ENCODE data around the gene BRD7.

- TF ChIP-seq CTCF (IDR thresholded peaks at IDR 0.05; ENCODE audit: low read length): no peak
- TF ChIP-seq EZH2 (optimal IDR thresholded peaks at IDR 0.05; ENCODE audit: low read depth, low read length): no peak
- no peak for TF ChIP-seq EZH2phosphoT487 (IDR thresholded peaks at IDR 0.05; ENCODE audit: low read length)
Measured at GRCh38 chr16:50369133-50369804, 481 bp upstream of the BRD7 start.

Data from MM.1S (cell line).